AG04450 (cell line): ENCODE data around the gene L3MBTL4. TPM values are rescaled to one million over a fixed set of nuclear protein-coding genes. Genes with fewer than 3 reads are reported as not detected.

Experiments used
- CTCF ChIA-PET: fragments of 300-600, 350-600 bp; formaldehyde crosslinking; extraction: SDS; loops from one replicate; lab custom pipeline; 2022; ENCODE audit warnings: antibody characterized with exemption, inconsistent platforms; lab: Charles Lee
- POLR2A ChIA-PET: fragments of 350-600 bp; formaldehyde crosslinking; extraction: SDS; loops from one replicate; lab custom pipeline; 2021; ENCODE audit warnings: antibody characterized with exemption, inconsistent platforms; lab: Yijun Ruan, JAX
- DNase-seq: peaks from one replicate; pipeline ENCODE4 v3.0.0-alpha.2; 2011; ENCODE audit warnings: low read depth, low spot score
- H3K27ac ChIP-seq: one replicate; pipeline ENCODE4 v1.5.1; 2012; ENCODE audit warnings: low read depth, low read length, control low read depth
- H3K27me3 ChIP-seq: one replicate; pipeline ENCODE4 v1.6.0; 2012; ENCODE audit warnings: low read length; ENCODE audit not compliant: control insufficient read depth, insufficient read depth
- H3K4me3 ChIP-seq: 2 replicates; pipeline ENCODE4 v1.5.1; 2011; ENCODE audit warnings: mild to moderate bottlenecking, low read depth, low read length, control low read depth
- H3K9me3 ChIP-seq: 2 replicates; pipeline ENCODE4 v1.5.1; 2012; ENCODE audit warnings: low read length; ENCODE audit not compliant: control insufficient read depth, insufficient read depth
- polyA plus RNA-seq: library from polyadenylated mRNA; depleted of rRNA; stranded (reverse); fragments of >200 nt; gene quantifications from 2 replicates; pipeline ENCODE4 v1.2.3, GENCODE V29; 2011
- TF ChIP-seq, protein P1 (sequence below): IDR thresholded peaks from 2 replicates; pipeline ENCODE4 v1.5.1; 2011; ENCODE audit warnings: low read depth, low read length, control low read depth, inconsistent platforms

The L3MBTL4 gene
- polyA plus RNA-seq, 1 experiment = 0.05 TPM

DNA sequence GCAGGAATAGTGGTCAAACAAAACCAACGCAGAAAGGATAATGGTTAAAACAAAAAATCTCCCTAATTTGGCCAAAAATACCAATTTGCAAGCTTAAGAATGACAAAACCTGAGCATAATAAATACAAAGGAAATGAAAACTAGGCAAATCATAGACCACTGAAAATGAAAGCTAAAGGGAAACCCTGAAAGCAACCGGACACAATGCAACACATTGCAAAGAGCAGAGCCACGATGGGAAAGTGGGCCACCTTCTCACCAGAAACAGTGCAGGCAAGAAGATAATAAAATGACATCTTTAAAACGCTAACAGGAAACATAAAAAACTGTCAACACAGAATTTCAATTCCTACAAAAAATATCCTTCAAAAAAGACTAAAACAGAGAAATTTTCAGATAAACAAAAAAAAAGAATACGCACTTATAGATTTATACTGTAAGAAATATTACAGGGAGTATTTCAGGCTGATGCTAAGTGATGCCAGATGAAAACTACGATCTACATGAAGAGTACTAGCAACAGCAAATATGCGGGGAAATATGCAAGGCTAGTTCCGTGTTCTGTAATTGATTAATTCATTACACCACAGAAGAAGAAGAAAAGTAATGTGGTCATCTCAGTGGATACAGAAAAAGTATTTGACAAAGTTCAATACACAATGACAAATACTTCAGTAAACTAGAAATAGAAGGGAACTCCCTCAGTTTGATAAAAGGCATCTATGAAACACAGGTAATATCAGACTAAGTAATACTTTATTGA is 239.5 kb downstream of the L3MBTL4 start:
- H3K27me3 ChIP-seq = no peaks in the 10 kb centered on the region
- H3K4me3 ChIP-seq = no peak overlapping the region
- DNase-seq = no peak
- ChIA-PET POLR2A (no interaction called here), CTCF (no interaction called here)
- no peaks in the 10 kb centered on the region for H3K9me3 ChIP-seq
- TF ChIP-seq, protein P1, sequence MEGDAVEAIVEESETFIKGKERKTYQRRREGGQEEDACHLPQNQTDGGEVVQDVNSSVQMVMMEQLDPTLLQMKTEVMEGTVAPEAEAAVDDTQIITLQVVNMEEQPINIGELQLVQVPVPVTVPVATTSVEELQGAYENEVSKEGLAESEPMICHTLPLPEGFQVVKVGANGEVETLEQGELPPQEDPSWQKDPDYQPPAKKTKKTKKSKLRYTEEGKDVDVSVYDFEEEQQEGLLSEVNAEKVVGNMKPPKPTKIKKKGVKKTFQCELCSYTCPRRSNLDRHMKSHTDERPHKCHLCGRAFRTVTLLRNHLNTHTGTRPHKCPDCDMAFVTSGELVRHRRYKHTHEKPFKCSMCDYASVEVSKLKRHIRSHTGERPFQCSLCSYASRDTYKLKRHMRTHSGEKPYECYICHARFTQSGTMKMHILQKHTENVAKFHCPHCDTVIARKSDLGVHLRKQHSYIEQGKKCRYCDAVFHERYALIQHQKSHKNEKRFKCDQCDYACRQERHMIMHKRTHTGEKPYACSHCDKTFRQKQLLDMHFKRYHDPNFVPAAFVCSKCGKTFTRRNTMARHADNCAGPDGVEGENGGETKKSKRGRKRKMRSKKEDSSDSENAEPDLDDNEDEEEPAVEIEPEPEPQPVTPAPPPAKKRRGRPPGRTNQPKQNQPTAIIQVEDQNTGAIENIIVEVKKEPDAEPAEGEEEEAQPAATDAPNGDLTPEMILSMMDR = no peak
- no peak overlapping the region for H3K27ac ChIP-seq

DNA sequence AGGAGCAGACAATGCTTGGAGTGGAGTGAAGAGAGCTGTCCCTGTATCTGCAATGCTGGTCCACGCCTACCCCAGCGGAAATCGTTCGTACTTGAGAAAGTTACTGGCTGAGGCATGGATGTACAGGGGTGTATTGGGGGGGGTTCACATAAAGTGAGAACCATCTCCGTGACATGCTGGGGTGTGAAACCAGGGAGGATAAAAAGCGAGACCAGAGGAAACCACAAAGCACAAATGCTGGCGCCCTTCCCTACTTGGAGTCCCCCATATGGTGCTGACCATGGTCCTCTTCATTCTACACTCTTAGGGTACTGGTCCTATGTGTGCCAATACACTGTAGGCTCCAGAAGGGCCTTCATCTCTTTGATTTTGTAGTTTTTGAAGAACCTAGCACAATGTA is 244.1 kb downstream of the L3MBTL4 start:
- H3K9me3 ChIP-seq = no peaks in the 10 kb centered on the region
- H3K27ac ChIP-seq = no peak overlapping the region
- H3K4me3 ChIP-seq = no peak overlapping the region
- CTCF ChIA-PET = no interaction called here
- TF ChIP-seq, protein P1 = no peak
- no peaks in the 10 kb centered on the region for H3K27me3 ChIP-seq
- POLR2A ChIA-PET = no interaction called here
- DNase-seq = no peak

DNA sequence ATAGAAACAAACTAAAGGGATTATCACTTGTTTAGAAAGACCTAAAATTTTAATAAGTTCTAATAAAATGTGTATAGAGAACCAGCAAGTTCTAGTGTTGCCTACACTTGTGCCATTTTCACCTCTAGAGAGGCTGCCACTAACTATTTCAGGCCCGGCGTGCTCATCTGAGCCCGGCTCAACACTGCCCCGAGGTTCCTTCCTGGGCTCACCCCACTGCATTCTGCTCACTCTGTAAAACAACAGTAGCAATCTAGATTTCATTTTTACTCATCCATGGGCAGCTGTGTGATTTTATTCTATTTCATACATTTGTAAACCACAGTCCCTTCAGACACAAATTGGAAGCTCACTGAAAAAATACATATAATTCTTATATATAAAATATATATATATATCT is 253.2 kb downstream of the L3MBTL4 start:
- Histone ChIP-seq H3K27me3 (peaks cover 3% of the 10 kb centered on the region), H3K27ac (no peak overlapping the region), H3K9me3 (no peaks in the 10 kb centered on the region), H3K4me3 (no peak overlapping the region)
- TF ChIP-seq, protein P1 = no peak
- POLR2A ChIA-PET = no interaction called here
- no peak for DNase-seq
- CTCF ChIA-PET = interaction anchor here (0.6 kb wide), 1 partner anchor 96 kb away, joined by 3 read pairs; no protein-coding TSS in a partner anchor

DNA sequence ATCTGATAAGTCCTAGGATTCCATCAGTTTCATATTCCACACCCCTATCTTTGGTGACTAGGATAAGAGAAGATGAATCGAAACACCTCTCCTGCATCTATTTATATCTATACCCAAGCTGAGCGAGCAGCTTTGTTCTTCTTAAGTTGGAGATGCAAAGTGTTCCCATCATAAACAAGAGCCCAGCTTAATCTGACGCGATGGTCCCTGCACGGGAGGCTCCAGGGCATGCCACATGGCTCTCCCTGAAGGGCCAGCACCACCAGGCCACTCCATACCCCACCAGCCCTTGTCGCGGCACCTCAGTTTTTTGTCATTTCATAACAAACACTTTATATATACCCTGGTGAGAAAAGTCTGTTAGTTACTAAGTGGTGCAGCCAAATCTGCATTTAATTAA is 255.3 kb downstream of the L3MBTL4 start:
- ChIA-PET POLR2A (no interaction called here), CTCF (interaction anchor here (0.5 kb wide), 1 partner anchor 236 kb away, joined by 3 read pairs; no protein-coding TSS in a partner anchor)
- peaks cover 3% of the 10 kb centered on the region for H3K27me3 ChIP-seq
- TF ChIP-seq, protein P1 = no peak
- no peak overlapping the region for H3K27ac ChIP-seq
- no peak for DNase-seq
- H3K4me3 ChIP-seq = no peak overlapping the region
- no peaks in the 10 kb centered on the region for H3K9me3 ChIP-seq

DNA sequence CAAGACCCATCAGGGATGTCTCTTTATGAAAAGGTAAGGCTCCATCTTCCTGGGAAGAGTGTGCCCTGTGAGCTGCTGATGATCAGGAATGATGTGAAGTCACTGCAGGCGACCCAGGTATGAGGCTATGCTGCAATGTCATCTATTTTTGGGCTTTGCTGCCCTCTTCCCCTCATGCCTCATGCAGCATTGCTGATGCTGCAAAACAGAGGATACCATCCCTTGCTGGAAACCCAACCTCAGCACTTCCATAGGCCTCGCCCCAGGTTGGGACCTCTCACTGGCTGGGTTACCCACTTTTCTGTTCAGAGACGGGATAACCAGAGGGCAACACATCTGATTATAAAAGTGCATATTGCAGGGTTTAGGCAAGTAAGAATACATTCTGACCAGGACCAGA is 255.8 kb downstream of the L3MBTL4 start:
- no peak overlapping the region for H3K27ac ChIP-seq
- POLR2A ChIA-PET = no interaction called here
- no peaks in the 10 kb centered on the region for H3K9me3 ChIP-seq
- peaks cover 3% of the 10 kb centered on the region for H3K27me3 ChIP-seq
- no peak for DNase-seq
- CTCF ChIA-PET = interaction anchor here (0.5 kb wide), 1 partner anchor 236 kb away, joined by 3 read pairs; no protein-coding TSS in a partner anchor
- no peak overlapping the region for H3K4me3 ChIP-seq
- TF ChIP-seq, protein P1 = no peak
